SKM-1 treated with dmso at 0.1 percent for 144 hours (cell line): ENCODE results near the gene P4HA1.

Experiments
- DNase-seq: peaks from one replicate; lab custom pipeline; 2025; ENCODE audit not compliant: unreplicated experiment; lab: John Stamatoyannopoulos, UW

P4HA1 gene

DNA sequence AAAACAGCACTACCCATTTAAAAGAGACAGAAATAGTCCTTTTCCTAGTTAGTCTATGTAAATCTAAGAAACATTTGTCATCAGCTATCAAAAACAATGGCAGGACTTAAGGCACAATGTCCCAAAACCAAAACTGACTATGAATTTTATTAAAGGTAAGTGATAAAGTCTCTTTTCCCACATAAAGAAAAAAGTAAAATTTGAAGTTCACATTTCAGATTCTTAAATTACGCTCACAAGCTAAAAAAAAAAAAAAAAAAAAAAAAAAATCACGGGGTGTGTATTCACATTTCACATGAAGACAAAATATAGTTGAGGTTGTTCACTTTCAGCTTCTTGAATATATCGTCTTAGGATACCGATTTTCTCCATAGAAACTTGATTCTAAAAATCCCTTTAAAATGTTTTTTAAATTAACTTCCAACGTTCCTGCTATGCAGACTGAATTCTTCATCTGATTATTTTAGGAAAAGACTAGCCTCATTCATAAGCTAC, 1.6 kb downstream of the P4HA1 start:
- DNase-seq, result no peak

DNA sequence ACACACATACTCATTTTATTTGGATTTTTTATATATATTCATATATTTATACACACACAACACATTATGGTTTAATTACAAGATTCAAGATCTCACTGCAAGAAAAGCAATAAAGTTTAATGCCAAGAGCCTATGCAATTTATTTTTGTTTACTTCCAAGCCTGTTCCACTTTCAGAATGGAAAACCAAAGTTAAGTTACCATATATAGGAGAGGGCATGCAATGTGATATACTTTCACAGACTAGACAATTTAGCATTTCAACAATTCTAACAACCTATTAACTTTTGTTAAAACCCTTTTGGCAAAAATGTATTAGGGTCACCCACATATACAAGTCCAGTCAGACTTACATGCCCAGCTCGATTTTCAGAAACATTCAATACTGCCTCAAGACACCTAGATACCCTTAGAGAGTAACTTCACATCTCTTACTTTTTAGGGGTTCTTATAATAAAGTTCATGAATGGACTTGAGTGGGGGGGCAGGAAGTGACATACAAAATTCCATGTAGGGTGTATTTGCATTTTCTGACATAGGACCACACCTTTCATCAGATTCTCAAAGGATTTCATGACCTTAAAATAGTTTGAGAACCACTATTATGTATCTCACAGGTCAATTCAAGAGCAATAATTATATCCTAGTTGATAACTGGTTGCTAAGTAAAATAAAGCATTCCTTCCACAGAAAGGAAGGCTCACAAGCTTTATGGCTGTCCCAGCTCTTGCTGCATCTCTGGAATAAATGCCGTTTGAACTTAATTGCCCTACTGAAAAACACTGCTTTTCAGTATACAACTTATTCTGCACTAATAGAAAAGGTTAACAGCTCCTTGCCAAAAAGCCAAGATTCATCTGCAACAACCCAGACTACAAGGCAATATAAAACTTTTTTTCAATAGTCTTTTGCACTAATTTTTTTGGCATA, 2.5 kb downstream of the P4HA1 start:
- no peak for DNase-seq

GRCh38 chr10:73092830-73093229, 3.8 kb downstream of the P4HA1 start:
- no peak for DNase-seq

DNA sequence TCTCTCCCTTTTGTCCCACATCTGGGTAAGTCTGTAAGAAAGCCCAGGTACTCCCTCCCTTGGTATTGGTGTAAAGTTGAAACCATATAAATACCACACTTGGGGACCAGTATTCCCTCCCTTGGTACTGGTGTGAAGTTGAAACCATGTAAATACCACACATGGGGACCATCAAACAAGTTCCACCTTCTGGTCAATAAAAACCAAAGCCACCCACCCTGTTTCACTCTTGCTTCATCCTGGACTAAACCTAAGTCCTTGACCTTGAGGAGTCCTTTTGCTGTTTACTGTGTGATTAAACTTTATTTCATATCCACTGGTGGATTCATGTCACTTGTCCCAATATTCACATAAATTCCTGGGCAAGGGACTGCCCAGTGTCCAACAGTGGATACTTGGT, 8.4 kb downstream of the P4HA1 start:
- no peak for DNase-seq

DNA sequence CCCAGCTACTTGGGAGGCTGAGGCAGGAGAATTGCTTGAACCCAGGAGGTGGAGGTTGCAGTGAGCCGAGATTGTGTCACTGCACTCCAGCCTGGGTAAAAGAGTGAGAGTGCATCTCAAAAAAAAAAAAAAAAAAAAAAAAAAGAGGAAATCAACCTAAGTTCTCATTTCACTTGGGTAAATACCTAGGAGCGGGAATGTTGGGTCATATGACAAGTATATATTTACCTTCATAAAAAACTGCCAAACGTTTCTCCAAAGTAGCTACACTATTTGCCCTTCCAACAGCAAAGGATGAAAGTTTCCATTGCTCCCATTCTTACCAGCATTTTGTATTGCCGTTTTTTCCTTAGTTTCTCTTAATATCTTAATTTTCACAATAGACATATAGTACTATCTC, 9.8 kb downstream of the P4HA1 start:
- no peak for DNase-seq

DNA sequence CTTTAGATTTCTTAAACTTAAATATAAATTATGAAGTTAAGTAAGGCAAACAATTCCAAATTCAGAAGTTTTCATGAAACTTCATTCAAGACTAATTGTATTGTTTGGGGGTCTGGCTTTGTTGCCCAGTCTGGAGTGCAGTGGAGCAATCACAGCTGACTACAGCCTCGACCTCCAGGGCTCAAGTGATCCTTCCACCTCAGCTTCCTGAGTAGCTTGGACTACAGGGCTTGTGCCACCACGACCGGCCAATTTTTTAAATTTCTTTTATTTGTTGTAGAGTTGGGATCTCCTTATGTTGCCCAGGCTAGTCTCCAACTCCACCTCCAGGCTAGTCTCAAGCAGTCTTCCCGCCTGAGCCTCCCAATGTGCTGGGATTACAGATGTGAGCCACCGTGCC, 12.5 kb downstream of the P4HA1 start:
- DNase-seq, result no peak

DNA sequence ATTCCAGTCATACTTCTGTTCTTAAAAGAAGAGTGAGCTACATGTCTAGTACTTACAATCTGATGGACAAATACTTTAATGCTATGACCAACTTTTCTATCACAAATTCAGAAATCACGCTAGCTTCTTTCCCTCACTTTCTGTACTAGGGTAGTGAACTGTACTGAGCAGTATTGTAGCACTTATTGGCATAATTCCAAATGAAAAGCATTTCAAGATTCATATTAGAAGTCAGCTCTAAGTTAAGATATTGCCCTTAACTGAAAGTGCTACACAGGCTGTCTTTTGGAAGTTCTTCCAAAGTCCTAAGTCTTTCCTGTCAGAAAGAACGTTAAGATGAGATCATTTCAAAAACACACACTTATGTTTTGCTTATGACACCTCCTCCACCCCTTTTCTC, 13.4 kb downstream of the P4HA1 start:
- no peak for DNase-seq

DNA sequence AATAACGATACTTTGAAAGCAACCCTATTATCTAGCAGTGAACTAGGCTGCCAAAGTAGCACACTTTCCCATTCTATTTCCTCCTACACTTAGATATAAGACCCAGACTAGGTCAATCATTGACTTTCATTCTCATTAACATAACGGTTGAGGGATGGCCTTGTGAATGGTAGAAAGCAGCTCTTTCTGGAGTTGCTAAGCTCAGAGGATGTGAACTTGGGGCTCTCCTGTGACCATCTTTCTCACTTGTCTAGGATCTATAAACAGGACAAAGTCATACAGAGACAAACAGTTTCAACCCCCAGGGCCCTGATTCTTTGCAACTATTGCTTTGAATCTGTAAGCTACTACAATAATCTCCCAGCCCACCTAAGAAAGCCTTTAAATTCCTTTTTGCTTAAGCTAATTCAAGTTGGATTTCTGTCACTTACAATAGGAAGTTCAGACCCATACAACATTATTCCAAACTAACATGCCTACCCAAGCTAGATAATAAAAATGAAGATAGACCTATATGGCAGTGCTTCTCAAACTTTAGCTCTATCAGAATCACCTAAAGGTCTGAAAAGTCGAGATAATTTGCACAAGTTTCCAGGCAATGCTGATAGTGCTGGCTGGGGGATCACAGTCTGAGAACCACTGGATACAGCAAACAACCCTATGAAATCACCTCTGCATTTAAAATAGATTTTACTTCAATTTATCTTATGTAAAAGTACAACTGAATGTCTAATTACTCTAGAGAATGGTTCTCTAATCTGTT, 16.7 kb downstream of the P4HA1 start:
- DNase-seq, result no peak

DNA sequence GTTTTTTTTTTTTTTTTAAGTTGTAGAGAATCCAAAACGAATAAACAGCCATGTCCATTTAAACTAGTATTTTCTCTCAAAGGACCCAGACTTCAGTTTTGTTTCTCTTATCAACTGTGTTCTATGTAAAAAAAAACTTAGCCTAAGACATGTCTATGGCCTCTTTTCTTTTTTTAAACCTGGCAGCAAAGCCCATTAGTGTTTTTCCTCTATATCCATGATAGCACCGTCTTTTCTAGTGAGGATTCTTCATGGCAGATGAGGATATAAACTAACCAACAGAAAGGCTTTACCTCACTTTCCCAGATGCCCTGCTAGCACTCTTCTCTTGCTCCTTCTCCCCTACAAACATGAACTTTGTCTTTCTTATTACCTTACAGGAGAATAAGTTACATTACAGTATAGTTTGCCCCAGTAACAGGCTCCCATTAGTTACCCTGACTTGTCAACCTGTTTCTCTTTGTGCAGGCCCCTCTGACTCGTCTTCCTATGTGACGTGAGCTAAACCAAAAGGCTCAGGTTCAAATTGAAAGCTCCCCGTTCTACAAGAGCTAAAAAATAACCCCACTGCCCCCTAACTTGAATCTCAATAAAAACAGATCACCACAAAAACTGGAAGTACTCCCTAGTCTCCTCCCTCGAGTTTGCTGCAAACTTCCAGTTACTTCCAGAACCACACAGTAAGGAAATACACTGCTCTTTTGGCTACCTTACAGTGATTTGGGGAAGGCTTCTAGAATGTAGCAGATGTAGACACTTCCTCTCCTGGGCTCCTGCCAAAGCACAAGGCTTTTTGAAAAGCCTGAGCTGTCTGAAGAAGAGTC, 20.1 kb downstream of the P4HA1 start:
- peak; percentile 15 for DNase-seq

- DNase-seq, result no peak
Measured at GRCh38 chr10:73075829-73076228, 20.8 kb downstream of the P4HA1 start.

DNA sequence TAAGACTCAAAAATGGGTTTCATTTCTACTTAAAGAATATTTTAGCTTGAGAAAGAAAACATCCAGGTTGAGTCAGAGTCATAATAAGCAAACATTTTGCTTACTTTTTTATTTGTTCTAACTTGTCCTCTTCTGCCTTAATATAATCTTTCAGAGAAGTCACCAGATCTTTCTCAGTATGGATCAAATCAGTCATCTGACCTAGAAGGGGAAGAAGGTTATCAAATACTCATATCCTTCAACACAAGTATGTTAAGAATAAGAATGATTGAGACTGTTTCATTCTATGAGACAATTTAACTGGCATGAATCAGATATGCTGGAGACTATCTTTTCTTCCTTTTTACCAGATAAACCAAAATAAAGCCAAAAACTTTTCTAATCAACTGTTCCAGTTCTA, 23.0 kb downstream of the P4HA1 start:
- DNase-seq, result no peak

DNA sequence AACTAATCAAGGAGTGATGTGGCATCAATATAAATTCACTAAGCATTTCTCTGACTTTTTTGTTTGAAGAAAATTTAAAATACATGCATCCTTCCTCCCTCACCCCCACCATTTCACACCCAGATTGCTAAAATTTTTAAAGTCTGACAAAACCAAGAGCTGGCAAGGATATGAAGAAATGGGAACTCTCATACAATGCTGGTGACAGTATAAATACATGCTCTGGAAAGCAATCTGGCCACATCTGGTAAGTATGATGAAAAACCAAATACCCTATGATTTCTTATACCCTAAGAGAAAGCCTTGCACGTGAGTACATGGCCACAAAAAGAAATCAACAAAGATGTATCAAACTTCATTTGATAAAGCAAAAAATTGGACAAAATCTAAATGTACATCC, 31.2 kb downstream of the P4HA1 start:
- no peak for DNase-seq

DNA sequence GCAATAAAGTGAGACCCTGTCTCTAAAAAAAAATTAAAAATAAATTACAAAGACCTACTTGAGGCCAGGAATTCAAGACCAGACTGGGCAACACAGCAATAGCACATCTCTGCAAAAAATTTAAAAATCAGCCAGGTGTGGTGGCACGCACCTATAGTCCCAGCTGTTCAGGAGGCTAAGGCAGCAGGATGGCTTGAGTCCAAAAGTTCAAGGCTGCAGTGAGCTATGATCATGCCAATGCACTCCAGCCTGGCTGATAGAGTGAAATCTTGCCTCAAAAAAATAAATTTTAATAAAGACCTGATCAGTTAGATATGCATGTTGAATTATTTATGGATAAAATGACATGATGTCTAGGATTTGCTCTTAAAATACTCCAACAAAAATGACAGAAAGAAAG, 34.9 kb downstream of the P4HA1 start:
- DNase-seq, result no peak

GRCh38 chr10:73060738-73061635, 35.7 kb downstream of the P4HA1 start:
- DNase-seq, result peak; percentile 7

DNA sequence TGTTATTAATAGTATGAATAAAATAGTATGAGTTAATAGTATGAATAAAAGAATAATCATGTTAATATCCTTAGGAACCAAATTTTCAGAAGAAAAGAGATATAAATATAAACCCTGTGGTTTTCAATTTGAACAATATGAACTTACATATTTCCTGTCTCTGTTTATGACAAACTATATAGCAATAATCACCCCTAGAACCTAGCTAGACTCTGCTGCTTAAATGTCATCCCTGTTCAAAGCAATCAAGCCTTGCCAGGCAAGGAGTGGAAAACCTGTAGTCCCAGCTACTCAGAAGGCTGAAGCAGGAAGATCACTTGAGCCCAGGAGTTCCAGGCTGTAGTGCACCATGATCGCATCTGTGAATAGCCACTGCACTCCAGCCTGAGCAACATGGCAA, 36.5 kb downstream of the P4HA1 start:
- DNase-seq, result no peak

GRCh38 chr10:73058057-73058591, 38.5 kb downstream of the P4HA1 start:
- DNase-seq, result no peak

DNA sequence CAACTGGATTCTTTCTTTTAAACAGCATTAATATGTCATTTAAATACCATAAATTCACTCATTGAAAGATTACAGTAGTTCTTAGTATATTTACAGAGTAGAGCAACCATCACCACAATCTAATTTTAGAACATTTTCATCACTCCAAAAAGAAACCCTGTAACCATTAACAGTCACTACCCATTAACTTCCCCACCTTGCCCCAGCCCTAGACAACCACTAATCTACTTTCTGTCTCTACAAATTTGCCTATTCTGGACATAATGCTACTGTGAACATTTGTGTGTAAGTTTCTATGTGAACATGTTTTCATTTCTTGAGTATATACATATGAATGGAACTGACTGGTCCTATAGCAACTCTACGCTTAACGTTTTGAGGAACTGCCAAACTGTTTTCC, 42.4 kb downstream of the P4HA1 start:
- DNase-seq, result no peak

DNA sequence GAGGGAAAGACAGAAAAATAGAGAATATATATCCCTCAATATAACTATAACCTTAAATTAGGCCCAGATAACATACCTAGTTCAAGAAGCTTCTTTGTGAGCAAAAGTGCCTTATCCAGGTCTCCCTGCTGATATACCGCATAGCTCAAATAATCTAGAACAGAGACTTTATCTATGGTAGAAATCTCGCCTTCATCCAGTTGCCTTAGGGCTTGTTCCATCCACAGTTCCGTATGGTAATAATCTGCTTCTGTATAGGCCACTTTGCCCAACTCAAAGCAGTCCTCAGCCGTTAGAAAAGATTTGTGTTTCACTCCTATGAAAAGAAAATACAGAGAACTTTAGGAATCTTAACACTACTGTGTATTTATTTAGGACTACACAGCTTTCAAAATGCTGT, 43.4 kb downstream of the P4HA1 start:
- DNase-seq, result no peak

GRCh38 chr10:73044378-73045285, 52.0 kb downstream of the P4HA1 start:
- DNase-seq, result no peak
